ENCODE measurements around the gene TGFBI.

The TGFBI gene

DNA sequence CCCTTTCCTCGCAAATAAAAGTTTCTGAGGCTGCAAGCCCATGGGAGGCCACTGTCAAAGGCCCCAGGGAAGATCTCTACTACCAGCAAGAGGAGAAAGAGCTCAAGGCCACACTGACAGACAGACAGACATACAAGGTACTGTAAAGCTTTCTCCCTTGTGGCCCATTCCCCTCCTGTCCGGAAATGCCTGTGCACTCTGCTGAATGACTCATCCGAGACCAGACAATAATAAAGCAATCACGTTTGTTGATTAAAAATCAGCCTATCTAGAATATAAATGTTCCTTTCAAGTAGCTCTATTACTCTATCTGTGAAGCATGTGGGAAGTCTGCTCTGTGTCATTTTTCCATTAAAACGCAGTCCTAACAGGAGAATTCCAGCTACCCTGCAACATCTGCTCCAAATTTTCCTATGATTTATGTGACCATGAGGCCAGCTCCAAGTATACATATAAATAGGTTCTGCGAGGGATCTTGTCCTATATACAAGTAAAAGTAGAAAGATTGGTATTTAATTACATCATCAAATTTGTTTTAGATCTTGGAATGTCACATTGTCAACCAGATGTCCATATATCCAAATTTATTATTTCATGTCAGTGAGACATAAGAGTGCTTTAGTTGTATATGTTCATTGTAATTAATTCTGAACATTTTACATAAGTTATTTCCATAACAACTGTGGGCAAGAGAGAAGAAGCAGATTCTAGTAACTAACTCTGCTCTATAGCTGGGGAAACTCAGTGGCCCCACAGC is 34.7 kb upstream of the TGFBI start:
- Histone ChIP-seq H3K79me2 (ENCODE audit: insufficient read depth, low read length) (no peaks in the 10 kb centered on the region), H3K27me3 (ENCODE audit: low read length) (no peaks in the 10 kb centered on the region), H3K9me2 (replicated peaks; ENCODE audit: insufficient read depth, low read length) (no peaks in the 10 kb centered on the region), H3K4me2 (ENCODE audit: low read depth, low read length, poor library complexity, severe bottlenecking) (no peak overlapping the region), H3K4me3 (ENCODE audit: insufficient read depth, low read length, poor library complexity, severe bottlenecking) (no peak overlapping the region), H3K9me3 (ENCODE audit: insufficient read depth, low read length) (no peaks in the 10 kb centered on the region), H4K20me1 (ENCODE audit: low read depth, low read length) (no peaks in the 10 kb centered on the region), H3K27ac (ENCODE audit: low read depth, low read length) (no peak overlapping the region), H2AFZ (ENCODE audit: low read depth, low read length, severe bottlenecking) (no peak overlapping the region), H3K9ac (ENCODE audit: low read length) (no peak overlapping the region), H3F3A (ENCODE audit: insufficient read depth) (no peaks in the 10 kb centered on the region), H3K36me3 (ENCODE audit: low read length) (no peaks in the 10 kb centered on the region)
- TF ChIP-seq, protein P1, sequence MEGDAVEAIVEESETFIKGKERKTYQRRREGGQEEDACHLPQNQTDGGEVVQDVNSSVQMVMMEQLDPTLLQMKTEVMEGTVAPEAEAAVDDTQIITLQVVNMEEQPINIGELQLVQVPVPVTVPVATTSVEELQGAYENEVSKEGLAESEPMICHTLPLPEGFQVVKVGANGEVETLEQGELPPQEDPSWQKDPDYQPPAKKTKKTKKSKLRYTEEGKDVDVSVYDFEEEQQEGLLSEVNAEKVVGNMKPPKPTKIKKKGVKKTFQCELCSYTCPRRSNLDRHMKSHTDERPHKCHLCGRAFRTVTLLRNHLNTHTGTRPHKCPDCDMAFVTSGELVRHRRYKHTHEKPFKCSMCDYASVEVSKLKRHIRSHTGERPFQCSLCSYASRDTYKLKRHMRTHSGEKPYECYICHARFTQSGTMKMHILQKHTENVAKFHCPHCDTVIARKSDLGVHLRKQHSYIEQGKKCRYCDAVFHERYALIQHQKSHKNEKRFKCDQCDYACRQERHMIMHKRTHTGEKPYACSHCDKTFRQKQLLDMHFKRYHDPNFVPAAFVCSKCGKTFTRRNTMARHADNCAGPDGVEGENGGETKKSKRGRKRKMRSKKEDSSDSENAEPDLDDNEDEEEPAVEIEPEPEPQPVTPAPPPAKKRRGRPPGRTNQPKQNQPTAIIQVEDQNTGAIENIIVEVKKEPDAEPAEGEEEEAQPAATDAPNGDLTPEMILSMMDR (IDR thresholded peaks at IDR 0.05; ENCODE audit: insufficient read depth, low read length, poor library complexity, severe bottlenecking), result no peak
- no peak for TF ChIP-seq EZH2phosphoT487 (conservative IDR thresholded peaks at IDR 0.05; ENCODE audit: low read length)

DNA sequence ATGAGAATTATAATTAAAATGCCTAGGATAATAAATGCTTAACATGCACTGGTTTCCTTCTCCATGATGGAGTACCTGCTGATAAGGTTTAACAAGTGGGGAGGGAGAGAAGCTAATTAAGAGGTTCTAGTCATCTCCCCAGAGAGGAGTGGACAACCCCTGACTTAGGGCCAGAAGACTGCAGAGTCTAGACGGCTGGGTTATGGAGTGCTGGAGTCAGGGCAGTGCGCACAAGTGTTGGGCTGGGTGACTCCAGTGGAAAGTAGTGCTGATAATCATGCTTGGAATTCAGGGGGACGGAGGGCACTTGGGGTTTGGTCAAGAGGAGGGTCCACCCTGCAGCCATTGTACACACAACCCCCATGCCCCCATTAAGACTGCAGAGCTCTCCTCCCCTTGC is 32.8 kb upstream of the TGFBI start:
- Histone ChIP-seq H3K9me3 (ENCODE audit: insufficient read depth, low read length) (no peaks in the 10 kb centered on the region), H3K4me3 (ENCODE audit: insufficient read depth, low read length, poor library complexity, severe bottlenecking) (no peak overlapping the region), H3F3A (ENCODE audit: insufficient read depth) (no peaks in the 10 kb centered on the region), H3K36me3 (ENCODE audit: low read length) (no peaks in the 10 kb centered on the region), H4K20me1 (ENCODE audit: low read depth, low read length) (no peaks in the 10 kb centered on the region), H3K4me2 (ENCODE audit: low read depth, low read length, poor library complexity, severe bottlenecking) (no peak overlapping the region), H3K79me2 (ENCODE audit: insufficient read depth, low read length) (no peaks in the 10 kb centered on the region), H3K9ac (ENCODE audit: low read length) (no peak overlapping the region), H3K27me3 (ENCODE audit: low read length) (no peaks in the 10 kb centered on the region), H3K9me2 (replicated peaks; ENCODE audit: insufficient read depth, low read length) (no peaks in the 10 kb centered on the region), H3K27ac (ENCODE audit: low read depth, low read length) (no peak overlapping the region), H2AFZ (ENCODE audit: low read depth, low read length, severe bottlenecking) (no peak overlapping the region)
- TF ChIP-seq, protein P1 (IDR thresholded peaks at IDR 0.05; ENCODE audit: insufficient read depth, low read length, poor library complexity, severe bottlenecking), result no peak

GRCh38 chr5:135996611-135997010 is 32.2 kb upstream of the TGFBI start:
- H3F3A ChIP-seq (ENCODE audit: insufficient read depth), result no peaks in the 10 kb centered on the region
- no peak overlapping the region for H2AFZ ChIP-seq (ENCODE audit: low read depth, low read length, severe bottlenecking)
- no peaks in the 10 kb centered on the region for H3K27me3 ChIP-seq (ENCODE audit: low read length)
- no peaks in the 10 kb centered on the region for H3K9me2 ChIP-seq (replicated peaks; ENCODE audit: insufficient read depth, low read length)
- no peaks in the 10 kb centered on the region for H3K9me3 ChIP-seq (ENCODE audit: insufficient read depth, low read length)
- H3K79me2 ChIP-seq (ENCODE audit: insufficient read depth, low read length), result no peaks in the 10 kb centered on the region
- H3K9ac ChIP-seq (ENCODE audit: low read length), result no peak overlapping the region
- no peak overlapping the region for H3K4me3 ChIP-seq (ENCODE audit: insufficient read depth, low read length, poor library complexity, severe bottlenecking)
- no peak overlapping the region for H3K27ac ChIP-seq (ENCODE audit: low read depth, low read length)
- H3K36me3 ChIP-seq (ENCODE audit: low read length), result no peaks in the 10 kb centered on the region
- no peak for TF ChIP-seq EZH2phosphoT487 (conservative IDR thresholded peaks at IDR 0.05; ENCODE audit: low read length)
- TF ChIP-seq, protein P1 (IDR thresholded peaks at IDR 0.05; ENCODE audit: insufficient read depth, low read length, poor library complexity, severe bottlenecking), result no peak
- H3K4me2 ChIP-seq (ENCODE audit: low read depth, low read length, poor library complexity, severe bottlenecking), result no peak overlapping the region
- no peaks in the 10 kb centered on the region for H4K20me1 ChIP-seq (ENCODE audit: low read depth, low read length)

Measured in SU-DHL-6 (cell line).